Measurements from ENCODE around the gene LDLRAD4.

LDLRAD4 gene

GRCh38 chr18:13613591-13614501 is 395.3 kb downstream of the LDLRAD4 start:
- no peak for DNase-seq (ENCODE audit: low read depth in 2 of 2)

GRCh38 chr18:13614641-13615288 is 396.2 kb downstream of the LDLRAD4 start:
- DNase-seq (ENCODE audit: low read depth in 2 of 2): no peak

- DNase-seq (ENCODE audit: low read depth in 2 of 2): no peak
These were observed 396.9 kb downstream of the LDLRAD4 start for GRCh38 chr18:13615432-13615861.

GRCh38 chr18:13616041-13616440 is 397.5 kb downstream of the LDLRAD4 start:
- DNase-seq (ENCODE audit: low read depth in 2 of 2): no peak

GRCh38 chr18:13616525-13617035 is 398.0 kb downstream of the LDLRAD4 start:
- no peak for DNase-seq (ENCODE audit: low read depth in 2 of 2)

GRCh38 chr18:13617826-13618515 is 399.4 kb downstream of the LDLRAD4 start:
- DNase-seq (ENCODE audit: low read depth in 2 of 2): no peak

- DNase-seq (ENCODE audit: low read depth in 2 of 2): no peak
These were observed 400.3 kb downstream of the LDLRAD4 start for GRCh38 chr18:13618760-13619438.

GRCh38 chr18:13619505-13620205 is 401.1 kb downstream of the LDLRAD4 start:
- no peak for DNase-seq (ENCODE audit: low read depth in 2 of 2)

- no peak for DNase-seq (ENCODE audit: low read depth in 2 of 2)
These were observed 401.7 kb downstream of the LDLRAD4 start for GRCh38 chr18:13620206-13620672.

- DNase-seq (ENCODE audit: low read depth in 2 of 2): no peak
These were observed 402.4 kb downstream of the LDLRAD4 start for GRCh38 chr18:13620818-13621445.

GRCh38 chr18:13621446-13621849 is 402.9 kb downstream of the LDLRAD4 start:
- no peak for DNase-seq (ENCODE audit: low read depth in 2 of 2)

GRCh38 chr18:13621886-13622619 is 403.5 kb downstream of the LDLRAD4 start:
- DNase-seq (ENCODE audit: low read depth in 2 of 2): no peak

- no peak for DNase-seq (ENCODE audit: low read depth in 2 of 2)
These were observed 404.2 kb downstream of the LDLRAD4 start for GRCh38 chr18:13622751-13623150.

- DNase-seq (ENCODE audit: low read depth in 2 of 2): no peak
These were observed 404.8 kb downstream of the LDLRAD4 start for GRCh38 chr18:13623348-13623747.

GRCh38 chr18:13623871-13624270 is 405.3 kb downstream of the LDLRAD4 start:
- DNase-seq (ENCODE audit: low read depth in 2 of 2): no peak

- no peak for DNase-seq (ENCODE audit: low read depth in 2 of 2)
These were observed 406.1 kb downstream of the LDLRAD4 start for GRCh38 chr18:13624563-13625237.

- no peak for DNase-seq (ENCODE audit: low read depth in 2 of 2)
These were observed 406.8 kb downstream of the LDLRAD4 start for GRCh38 chr18:13625355-13625754.

- DNase-seq (ENCODE audit: low read depth in 2 of 2): no peak
These were observed 407.4 kb downstream of the LDLRAD4 start for GRCh38 chr18:13625843-13626543.

GRCh38 chr18:13626544-13626908 is 408.0 kb downstream of the LDLRAD4 start:
- no peak for DNase-seq (ENCODE audit: low read depth in 2 of 2)

Data from stimulated activated CD4-positive, alpha-beta T cell treated with anti-CD3 and anti-CD28 coated beads, Interleukin-12 subunit alpha, Interleukin-12 subunit beta, amount 100 ng/mL, for 24 hours (primary cell).